Measurements from ENCODE around the gene ITPKC. TPM values are rescaled to one million over a fixed set of nuclear protein-coding genes. Genes with fewer than 3 reads are reported as not detected.

ITPKC gene
- total and polyA plus RNA-seq, 10 of the 15 experiments (the other 5 are each of a cell fraction or from before 2014, with no cell fraction given), result 0.03 to 6.4 (median 3.5) TPM

DNA sequence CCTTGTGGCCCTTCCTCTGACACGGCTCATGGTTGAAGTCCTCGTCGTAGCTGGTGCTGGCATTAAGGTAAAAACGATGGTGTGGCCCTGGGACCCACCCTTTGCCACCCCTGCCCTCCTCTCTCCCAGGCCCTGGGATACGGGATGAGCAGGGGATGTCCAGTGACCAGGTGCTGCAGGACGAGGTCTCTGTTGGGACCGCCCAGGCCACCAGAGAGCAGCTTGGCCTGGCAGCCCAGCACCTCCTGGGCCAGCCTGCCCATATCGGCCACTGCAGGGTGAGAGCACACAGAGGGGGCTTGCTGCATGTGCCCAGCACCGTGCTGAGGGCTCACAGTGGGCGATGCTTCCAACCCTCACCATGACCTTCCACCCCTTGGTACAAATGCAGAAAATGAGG is 27.0 kb downstream of the ITPKC start (continued):
- TF ChIP-seq ZSCAN29 (IDR thresholded peaks at IDR 0.05) (no peak), ZNF384 (IDR thresholded peaks at IDR 0.05; ENCODE audit: borderline replicate concordance, low read depth, low read length) (no peak)
- TF ChIP-seq, protein P1, sequence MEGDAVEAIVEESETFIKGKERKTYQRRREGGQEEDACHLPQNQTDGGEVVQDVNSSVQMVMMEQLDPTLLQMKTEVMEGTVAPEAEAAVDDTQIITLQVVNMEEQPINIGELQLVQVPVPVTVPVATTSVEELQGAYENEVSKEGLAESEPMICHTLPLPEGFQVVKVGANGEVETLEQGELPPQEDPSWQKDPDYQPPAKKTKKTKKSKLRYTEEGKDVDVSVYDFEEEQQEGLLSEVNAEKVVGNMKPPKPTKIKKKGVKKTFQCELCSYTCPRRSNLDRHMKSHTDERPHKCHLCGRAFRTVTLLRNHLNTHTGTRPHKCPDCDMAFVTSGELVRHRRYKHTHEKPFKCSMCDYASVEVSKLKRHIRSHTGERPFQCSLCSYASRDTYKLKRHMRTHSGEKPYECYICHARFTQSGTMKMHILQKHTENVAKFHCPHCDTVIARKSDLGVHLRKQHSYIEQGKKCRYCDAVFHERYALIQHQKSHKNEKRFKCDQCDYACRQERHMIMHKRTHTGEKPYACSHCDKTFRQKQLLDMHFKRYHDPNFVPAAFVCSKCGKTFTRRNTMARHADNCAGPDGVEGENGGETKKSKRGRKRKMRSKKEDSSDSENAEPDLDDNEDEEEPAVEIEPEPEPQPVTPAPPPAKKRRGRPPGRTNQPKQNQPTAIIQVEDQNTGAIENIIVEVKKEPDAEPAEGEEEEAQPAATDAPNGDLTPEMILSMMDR (IDR thresholded peaks at IDR 0.05 in 2 of 3, conservative IDR thresholded peaks at IDR 0.05 in 1 of 3; ENCODE audit: control insufficient read depth in 2 of 3, extremely low read depth in 1 of 3, insufficient read depth in 1 of 3, low read depth in 3 of 3, low read length in 3 of 3), result no peak

DNA sequence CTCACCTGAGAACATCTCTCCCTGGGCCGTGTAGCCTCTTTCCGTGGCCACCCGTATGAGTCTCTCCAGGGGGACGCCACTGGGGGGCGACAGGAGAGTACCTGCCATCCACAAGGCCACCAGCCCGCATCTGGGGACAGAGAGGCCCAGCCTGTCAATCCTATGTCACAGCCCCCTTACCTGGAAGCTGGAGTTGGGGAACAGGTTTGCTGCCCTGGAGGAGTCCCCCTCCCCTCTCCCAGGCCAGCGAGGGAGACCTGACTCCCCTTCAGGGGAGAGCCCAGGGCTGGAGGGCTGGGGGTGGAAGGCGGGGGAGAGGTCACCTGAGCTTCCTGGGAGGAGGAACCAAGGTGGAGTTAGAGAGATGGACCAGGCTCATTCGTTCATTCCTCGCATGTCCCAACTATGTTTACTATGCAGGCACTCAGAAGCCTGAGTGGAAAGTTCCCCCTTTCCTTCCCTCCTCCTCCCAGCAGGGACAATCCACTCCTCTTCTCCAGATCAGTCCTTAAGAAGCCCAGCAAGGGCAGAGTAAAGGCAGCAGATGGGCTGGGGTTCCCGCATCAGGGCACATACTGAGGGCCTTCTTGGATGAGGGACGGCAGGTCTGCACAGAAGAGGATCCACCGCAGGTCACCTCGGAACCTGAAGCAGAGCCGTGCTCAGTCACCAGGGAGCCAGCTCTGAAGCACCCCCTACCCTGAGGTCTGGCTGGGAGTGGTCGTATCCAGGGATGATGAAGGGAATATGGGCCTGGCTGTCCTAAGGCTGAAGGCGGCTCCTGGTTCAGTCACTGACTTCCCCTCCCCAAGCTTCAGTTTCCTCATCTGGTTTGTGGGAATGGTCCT is 27.9 kb downstream of the ITPKC start:
- Histone ChIP-seq H4K20me1 (ENCODE audit: control insufficient read depth, insufficient read depth) (no peaks in the 10 kb centered on the region), H3K9ac (ENCODE audit: control insufficient read depth, insufficient read depth, low read length) (no peak overlapping the region), H3K79me2 (ENCODE audit: control insufficient read depth, insufficient read depth, low read length) (peaks cover 20% of the 10 kb centered on the region), H3K27ac (ENCODE audit: control insufficient read depth, insufficient read depth) (no peak overlapping the region), H3K9me3 (replicated peaks; ENCODE audit: control insufficient read depth, insufficient read depth, low read length) (no peaks in the 10 kb centered on the region), H3K4me1 (ENCODE audit: control insufficient read depth, insufficient read depth, low read length) (peaks cover 8% of the 10 kb centered on the region), H2AFZ (ENCODE audit: control insufficient read depth, low read depth, low read length) (no peak overlapping the region), H3K4me2 (ENCODE audit: control insufficient read depth, insufficient read depth) (no peak overlapping the region), H3K4me3 (no peak overlapping the region), H3K27me3 (replicated peaks in 1 of 2; ENCODE audit: control insufficient read depth in 2 of 2, insufficient read depth in 2 of 2, low read length in 1 of 2) (no peaks in the 10 kb centered on the region), H3K36me3 (ENCODE audit: control insufficient read depth in 2 of 2, insufficient read depth in 2 of 2, low read length in 1 of 2) (no peaks in the 10 kb centered on the region; a peak in 3 of 4 replicates)
- BruUV-seq (replicated peaks), result no TSS peak
- peak; percentile 44 for ATAC-seq
- CTCF ChIA-PET, result interaction anchor here (0.6 to 4.5 kb wide), 7 partner anchors 11 to 590 kb away, joined by 3 to 26 read pairs (median 3); no protein-coding TSS in a partner anchor
- POLR2A ChIA-PET, result interaction anchor here (1.2 to 2.1 kb wide), 2 partner anchors 10 to 33 kb away, joined by 4 to 6 read pairs; partner anchors contain the start of gene RAB4B
- RAD21 ChIA-PET (ENCODE audit: unreplicated experiment), result interaction anchor here (1.1 to 16.3 kb wide), 6 partner anchors 10 to 81 kb away, joined by 3 to 291 read pairs (median 6); partner anchors contain the start of genes MIA and RAB4B
- in situ Hi-C loops (cut with MboI) (no loop called here), intact Hi-C loops (cut with micrococcal nuclease; ENCODE audit: unreplicated experiment) (no loop called here)
- peak; percentile 26; the same call in 1 of the 2 replicates for TF ChIP-seq SMC3 (IDR thresholded peaks at IDR 0.05; ENCODE audit: borderline replicate concordance, low read length)
- TF ChIP-seq, protein P1 (IDR thresholded peaks at IDR 0.05 in 2 of 3, conservative IDR thresholded peaks at IDR 0.05 in 1 of 3; ENCODE audit: control insufficient read depth in 2 of 3, extremely low read depth in 1 of 3, insufficient read depth in 1 of 3, low read depth in 3 of 3, low read length in 3 of 3), result peak; percentile 25 to 36 (median 32); a peak in 4 of 6 replicates
- no peak for TF ChIP-seq NFIC (IDR thresholded peaks at IDR 0.05; ENCODE audit: low read depth, low read length)
- TF ChIP-seq RAD21 (IDR thresholded peaks at IDR 0.05; ENCODE audit: insufficient read depth, low read depth, low read length), result peak; percentile 44
- TF ChIP-seq CHD4 (IDR thresholded peaks at IDR 0.05), result no peak
- no peak for TF ChIP-seq EGR1 (IDR thresholded peaks at IDR 0.05; ENCODE audit: borderline replicate concordance in 1 of 2, low read depth in 2 of 2, low read length in 2 of 2)
- no peak for TF ChIP-seq MEF2A (IDR thresholded peaks at IDR 0.05; ENCODE audit: insufficient read depth, low read depth, low read length)
- SMC1A ChIA-PET (ENCODE audit: uncharacterized antibody, unreplicated experiment), result interaction anchor here (0.6 to 2.1 kb wide), 9 partner anchors 8 to 339 kb away, joined by 3 to 7 read pairs (median 4); partner anchors contain the start of genes EGLN2 and RAB4B
- WGBS (ENCODE audit: insufficient coverage, insufficient replicate concordance, low lambda C conversion rate, missing lambda C conversion rate), result 68% methylated on average over 17 of the region's 17 CpGs
- no peak for FAIRE-seq
- no peak for DNase-seq (ENCODE audit: low read depth, low spot score)

Measured in GM12878 (cell line).